HG03565 (cell line): ENCODE measurements around the gene HCN4.
"Not testable (repeated sequence)": the region's sequence is repeated elsewhere in the genome, so short reads cannot be mapped to it uniquely, and the experiment has no call there.

Source experiments
- ATAC-seq: cut with Tn5 transposase; IDR thresholded peaks from one replicate; pipeline ENCODE4 v1.9.1; 2021; ENCODE audit warnings: mild to moderate bottlenecking, moderate library complexity; ENCODE audit not compliant: unreplicated experiment

Gene HCN4

DNA sequence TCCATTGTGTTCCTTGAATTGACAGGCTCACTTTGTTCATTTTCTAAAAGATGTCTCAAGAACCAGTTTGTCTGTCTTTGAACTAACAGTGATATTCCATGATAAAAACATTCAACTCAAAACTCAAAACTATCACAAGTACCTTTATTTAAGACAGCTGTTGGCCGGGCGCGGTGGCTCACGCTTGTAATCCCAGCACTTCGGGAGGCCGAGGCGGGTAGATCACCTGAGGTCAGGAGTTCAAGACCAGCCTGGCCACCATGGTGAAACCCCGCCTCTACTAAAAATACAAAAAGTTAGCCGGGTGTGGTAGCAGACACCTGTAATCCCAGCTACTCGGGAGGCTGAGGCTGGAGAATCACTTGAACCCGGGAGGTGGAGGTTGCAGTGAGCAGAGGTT, 68.5 kb downstream of the HCN4 start:
- ATAC-seq, result not testable (repeated sequence)

DNA sequence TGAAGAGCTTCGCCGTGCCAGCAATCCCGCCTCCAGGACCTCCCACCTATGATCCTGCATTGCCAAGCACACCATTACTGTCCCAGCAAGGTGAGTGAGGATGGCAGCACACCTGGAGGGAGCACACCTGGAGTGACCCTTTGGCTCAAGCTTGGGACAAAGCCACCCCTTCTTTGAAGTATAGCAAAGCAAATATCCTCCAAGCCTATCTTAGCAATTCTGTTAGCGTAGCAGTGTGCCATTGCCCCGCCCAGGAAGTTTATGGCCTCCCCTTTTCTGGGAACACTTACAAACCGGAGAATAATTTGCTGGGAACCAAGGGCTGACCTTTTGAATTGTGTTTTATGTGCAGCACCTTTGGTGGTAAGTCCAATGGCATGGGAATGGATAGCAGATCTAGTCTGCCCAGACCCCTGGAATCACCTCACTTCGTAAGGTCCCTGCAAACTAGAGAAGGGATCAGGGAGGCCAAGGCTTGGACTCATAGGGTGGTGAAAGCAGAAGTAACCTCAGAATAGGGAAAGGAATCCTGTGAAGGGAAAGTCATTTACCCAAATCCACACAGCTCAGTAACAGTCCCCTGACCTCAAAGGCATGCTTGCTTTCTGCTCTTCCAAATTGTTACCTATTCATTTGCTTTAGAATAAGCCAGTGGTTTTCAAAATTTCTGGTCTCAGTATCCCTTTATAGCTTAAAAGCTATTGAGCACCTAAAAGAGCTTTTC, 70.1 kb downstream of the HCN4 start:
- no peak for ATAC-seq

DNA sequence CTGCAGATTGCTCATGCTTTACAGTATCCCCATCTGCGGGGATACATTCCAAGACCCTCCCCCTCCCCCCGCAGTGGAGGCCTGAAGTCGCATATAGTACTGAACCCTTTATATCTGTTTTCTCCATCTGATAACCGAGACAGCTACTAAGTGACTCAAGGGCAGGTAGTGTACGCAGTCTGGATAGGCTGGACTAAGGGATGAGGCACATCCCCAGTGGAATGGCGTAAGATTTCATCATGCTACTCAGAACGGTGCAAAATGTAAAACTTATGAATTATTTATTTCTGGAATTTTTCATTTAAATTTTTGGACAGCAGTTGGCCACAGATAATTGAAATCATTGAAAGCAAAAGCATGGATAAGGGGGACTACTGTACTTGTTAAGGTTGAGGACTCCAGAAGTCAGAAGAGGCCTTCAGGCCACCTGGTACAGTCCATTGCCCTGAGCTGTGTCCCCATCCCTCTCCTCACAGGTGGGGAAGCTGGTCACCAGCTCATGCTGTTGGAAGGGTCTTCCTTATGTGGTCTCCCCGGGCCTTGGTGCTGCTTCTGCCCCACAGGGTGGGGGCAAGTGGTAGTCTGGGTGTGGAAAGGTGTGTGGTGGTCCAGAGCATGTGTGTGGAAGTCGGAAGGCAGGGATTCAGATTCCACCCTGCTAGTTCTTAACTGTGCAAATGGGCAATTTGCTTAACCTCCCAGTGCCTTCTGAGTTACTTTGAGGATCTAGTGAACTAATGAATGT, 72.0 kb downstream of the HCN4 start:
- ATAC-seq, result no peak

DNA sequence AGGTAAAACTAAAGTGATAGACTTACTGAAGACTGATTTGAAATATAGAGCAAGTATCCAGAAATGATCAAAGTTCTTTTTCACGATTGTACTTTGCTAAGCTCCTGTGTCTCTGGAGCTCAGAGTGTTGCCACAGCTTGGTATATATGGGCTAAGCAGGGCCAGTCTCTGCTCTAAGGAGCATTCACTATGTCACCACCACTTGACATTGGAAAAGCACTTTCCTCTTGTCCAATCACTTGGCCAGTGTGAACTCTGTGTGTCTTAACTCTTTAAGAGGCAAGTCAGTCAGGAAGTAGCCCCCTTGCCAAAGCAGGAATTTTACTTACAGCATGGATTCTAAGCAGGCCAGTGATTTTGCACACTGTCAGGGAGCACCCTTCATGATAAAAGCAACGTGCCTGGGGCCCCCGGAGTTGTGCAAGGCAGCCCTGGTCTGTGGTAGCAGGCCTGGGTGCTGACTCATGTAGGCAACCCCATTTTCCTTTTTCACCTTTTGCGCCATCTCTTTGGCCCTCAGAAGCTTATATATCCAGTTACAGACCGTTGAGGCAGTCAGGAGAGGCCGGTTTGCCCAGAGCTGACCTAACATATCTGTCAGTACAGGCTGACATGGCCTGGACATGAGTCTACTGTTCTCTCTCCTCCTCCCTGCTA, 73.0 kb downstream of the HCN4 start:
- no peak for ATAC-seq

DNA sequence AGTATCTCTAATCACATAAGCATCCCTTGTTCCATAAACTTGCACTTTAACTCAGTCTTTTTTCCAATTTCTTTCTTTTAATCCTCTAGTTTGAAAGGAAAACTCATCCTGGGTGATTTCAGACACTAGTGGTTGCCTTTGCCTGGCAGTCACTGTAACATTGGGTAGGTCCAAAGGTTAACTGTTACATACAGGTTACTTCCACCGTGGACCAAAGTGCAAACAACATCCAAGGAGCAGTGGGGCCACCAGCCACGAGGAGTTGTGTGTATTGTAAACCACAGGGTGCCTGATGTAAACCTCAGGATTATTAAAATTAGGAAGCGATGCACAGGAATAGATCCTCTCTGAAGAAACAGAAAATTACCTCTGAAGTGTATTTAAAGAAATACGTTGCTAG, 75.0 kb downstream of the HCN4 start:
- ATAC-seq, result no peak

DNA sequence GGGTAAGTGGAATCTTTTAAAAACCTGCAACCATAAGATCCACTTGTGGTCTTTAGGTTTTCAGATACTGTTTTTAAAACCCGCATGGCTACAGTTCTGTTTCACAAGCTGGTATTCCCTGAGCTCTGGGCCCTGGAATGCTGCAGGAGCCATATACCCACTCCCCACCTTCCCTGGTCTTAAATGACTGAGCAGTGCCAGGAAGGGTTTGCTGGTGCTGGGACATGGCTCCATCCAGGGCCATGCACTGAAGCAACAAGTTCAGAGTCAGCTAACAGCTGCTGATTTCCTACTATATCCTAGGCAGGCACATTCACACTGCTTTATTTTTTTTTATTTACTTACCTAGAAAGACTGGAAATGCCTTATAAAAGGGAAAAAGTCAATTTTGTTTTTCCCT, 77.3 kb downstream of the HCN4 start:
- no peak for ATAC-seq

DNA sequence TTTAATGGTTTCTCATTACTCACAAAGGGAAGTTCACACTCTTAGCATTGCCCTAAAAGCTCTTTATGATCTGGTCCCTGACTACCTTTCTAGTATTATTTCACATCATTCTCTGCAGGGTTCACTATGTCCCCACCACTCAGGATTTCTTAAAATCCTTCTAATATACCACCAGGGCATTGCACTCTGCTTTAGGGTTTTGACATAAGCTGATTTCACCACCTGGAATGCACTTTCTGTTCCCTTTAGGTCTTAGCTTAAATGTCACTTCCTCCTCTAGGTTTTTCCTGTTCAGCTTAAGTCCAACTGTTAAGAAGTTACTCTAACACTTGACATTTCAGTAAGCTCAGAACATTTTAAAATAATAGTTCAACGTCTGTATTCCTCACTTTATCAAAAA, 81.7 kb downstream of the HCN4 start:
- ATAC-seq, result no peak

DNA sequence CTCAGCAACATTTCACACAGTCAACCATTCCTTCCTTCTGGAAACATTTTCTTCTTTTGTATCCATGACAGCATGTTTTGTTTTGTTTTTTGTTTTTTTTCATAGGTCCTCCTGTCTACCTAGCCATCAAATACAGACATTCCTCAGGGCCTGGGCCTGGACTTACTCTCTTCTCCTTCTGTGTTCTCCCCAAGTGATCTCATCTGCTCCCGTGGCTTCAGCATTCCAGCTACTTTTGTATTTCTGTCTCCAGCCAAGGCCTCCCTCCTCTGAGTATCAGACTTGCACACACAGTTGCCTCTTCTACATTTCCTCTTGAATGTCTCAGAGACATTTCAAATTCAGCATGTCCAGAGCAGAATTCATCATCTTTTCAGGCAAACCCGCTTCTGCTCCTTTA, 82.4 kb downstream of the HCN4 start:
- ATAC-seq, result no peak

DNA sequence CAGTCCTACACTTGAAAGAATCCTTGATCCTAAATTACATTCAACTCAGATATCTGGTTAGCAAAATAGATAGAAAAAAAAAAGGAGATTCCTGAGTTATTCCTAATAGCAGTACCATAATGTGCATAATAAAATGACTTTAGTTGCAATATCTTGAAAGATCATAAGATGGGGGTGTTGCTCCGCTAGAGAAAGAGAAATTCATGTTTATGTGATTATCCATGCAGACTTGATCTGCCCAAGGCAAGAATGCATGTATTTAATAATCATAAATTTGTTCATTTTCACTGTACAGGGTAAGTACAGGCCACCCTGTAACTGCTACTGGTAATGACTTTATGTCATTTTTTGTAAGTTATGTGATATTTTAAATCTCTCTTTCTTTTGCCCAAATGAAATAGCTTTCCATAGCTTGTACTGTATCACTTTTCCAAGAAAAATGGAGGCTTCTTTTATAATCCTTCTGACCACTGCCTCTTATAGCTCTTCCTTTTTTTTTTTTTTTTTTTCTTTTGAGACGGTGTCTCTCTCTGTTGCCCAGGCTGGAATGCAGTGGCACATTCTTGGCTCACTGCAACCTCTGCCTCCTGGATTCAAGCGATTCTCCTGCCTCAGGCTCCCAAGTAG, 84.6 kb downstream of the HCN4 start:
- ATAC-seq, result no peak

DNA sequence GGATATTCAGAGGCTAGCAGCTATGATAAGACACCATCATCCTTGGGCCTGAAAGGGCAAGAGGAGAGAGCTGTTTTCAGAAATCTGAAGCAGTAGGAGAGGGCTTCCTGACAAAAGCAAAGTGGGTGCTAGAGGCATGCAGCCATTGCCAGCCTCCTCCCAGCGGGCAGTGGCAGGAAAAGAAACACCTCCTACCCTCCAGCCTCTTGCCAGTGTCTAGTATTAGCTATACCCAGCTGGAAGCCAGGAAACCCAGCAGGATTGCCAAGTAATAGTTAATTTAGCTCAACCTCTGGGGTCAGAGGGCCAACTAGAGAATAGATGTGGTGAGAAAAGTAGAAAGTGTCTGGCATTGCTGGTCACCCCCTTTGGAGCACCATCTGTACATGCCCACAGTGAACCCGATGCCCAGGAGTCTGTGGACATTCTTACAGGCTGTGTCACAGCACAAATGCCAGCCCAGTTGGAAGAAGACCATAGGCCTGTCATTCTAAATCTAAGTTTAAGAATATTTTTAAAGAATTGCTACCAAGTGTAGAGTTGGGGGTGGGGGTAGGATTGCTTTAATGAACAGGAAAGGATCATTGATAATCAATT, 85.3 kb downstream of the HCN4 start:
- no peak for ATAC-seq

DNA sequence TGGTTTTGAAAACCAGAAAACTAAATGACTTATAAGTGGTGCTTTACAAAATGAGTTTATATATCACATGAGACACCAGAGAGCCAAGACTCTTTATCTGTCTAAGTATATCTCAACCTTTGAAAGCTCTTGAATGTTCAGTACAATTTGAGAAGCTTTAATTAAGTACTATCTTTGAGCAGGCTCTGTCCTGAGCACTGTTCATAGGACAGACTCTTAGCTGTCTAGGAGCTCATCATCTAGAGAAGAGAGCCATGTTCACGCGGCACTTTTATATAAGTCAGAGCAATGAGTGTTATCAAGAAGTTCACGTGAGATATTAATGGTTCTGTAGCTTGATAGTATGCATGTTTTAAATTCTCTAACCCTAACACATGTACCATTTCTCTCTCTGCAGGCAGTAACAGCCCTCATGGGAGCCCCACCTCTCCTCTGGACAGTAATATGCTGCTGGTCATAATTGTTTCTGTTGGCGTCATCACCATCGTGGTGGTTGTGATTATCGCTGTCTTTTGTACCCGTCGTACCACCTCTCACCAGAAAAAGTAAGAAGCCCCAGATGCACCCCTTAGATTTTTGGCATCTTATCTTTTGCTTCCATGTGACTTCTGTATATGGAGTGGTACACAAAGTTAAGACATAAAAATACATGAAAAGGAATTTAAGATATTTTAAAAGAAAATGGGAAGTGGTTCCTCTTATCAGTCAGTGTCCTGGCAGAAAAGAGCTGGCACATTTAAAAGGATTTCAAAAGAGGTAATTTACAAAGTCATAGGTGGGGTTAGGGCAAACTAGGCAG, 86.0 kb downstream of the HCN4 start:
- ATAC-seq, result no peak

DNA sequence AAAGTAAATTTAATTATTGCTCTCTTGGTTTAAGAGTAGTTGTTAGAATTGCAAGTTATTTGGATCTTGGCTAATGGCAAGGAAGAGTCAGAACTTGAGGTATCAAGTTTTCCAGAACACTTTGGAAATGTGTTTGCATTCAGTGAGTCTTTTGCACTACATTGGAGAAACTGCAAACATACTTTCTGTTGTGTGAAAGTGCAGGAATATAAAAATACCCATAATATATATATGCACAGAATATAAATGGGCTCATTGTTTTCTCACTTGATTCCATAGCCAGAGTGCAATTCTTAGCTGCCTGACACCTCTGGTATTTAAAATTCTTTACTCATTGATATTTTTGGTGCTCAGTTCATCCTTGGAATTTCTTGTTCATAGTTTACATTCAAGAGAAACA, 92.9 kb downstream of the HCN4 start:
- ATAC-seq, result no peak

DNA sequence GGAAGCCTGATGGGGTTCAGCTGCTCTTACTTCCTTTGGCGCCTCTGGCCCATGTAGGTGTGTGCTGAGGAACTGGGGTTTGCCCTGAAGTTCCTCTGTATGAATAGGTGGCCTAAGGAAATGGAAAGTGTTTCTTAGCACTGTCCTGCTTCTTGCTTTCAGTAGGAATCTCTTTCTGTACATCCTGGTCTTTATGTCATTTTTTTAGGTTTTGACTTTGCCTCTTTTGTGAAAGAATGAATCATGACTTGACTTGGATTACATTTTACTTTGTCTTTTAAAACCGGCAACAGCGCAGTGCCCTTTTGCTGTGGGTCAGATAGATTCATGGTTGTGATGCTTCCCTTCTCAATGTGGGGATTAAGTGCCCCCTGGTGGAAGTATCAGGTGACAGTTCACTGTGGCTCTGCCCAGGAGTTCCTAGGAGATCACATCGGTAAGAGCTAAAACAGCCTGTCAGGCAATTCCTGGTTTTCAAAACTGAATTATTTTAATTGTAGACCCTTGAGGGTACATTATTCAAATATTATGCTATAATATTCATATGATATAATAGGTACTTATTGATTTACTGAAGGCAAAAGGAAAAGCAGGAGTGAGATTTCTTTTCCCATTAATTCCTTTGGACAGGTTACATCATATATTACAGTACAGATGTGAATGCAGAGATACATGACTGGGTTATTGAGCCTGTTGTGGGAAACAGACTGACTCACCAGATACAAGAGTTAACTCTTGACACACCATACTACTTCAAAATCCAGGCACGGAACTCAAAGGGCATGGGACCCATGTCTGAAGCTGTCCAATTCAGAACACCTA, 95.4 kb downstream of the HCN4 start:
- no peak for ATAC-seq

DNA sequence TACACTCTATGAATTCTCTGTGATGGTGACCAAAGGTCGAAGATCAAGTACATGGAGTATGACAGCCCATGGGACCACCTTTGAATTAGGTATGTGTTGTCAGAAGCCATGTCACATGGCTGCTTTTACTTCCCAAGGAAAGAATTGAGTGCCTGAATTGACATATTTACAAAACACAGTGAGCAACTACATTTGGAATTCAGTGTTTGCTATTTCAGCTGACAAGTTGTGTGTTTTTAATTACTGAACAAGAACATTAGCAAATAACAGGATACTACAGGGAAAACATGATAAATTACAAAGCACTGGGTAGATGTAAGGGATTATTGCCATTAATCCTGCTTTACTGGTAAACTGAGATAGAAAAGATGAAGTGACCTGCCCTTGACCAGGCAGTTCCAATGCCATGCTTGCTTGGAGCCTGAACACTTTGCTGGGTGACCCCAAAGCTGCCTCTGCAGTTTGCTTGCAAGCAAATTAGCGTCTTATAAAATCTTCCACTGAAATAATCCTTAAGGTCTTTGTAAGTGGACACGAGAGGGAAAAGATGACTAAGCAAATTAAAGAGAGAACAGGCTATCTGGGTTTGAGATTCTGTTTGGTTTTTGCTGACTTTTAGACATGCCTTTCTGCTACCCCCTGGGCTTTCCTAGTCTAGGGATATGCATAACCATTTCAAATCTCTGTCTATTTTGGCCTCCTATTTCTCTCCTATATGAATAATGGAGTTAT, 98.2 kb downstream of the HCN4 start:
- ATAC-seq, result no peak
